OCI-LY1 (cell line): ENCODE data around the gene NEIL1.

Source experiments
- H2AFZ ChIP-seq: fragments of 200-600 bp; sonication (generic), shearing (Covaris generic); 2 replicates; pipeline ENCODE4 v1.6.0; 2014; ENCODE audit warnings: antibody characterized with exemption, mild to moderate bottlenecking, low read length
- H3F3A ChIP-seq: fragments of 200-600 bp; sonication (generic), shearing (Covaris generic); 2 replicates; pipeline ENCODE4 v1.6.0; 2014; ENCODE audit warnings: mild to moderate bottlenecking, antibody characterized with exemption, low read length, moderate library complexity; ENCODE audit not compliant: insufficient read depth
- H3K27ac ChIP-seq: fragments of 200-600 bp; sonication (generic); 2 replicates; pipeline ENCODE4 v1.5.1; 2014; ENCODE audit warnings: low read length, mixed run types, mild to moderate bottlenecking, low read depth; ENCODE audit not compliant: poor library complexity, severe bottlenecking
- H3K27me3 ChIP-seq: fragments of 200-600 bp; sonication (generic); 2 replicates; pipeline ENCODE4 v1.6.0; 2014; ENCODE audit warnings: antibody characterized with exemption, mild to moderate bottlenecking, low read length, moderate library complexity; ENCODE audit not compliant: insufficient read depth
- H3K36me3 ChIP-seq: fragments of 200-600 bp; sonication (generic); 2 replicates; pipeline ENCODE4 v1.6.1; 2014; ENCODE audit warnings: mild to moderate bottlenecking, antibody characterized with exemption, low read length, moderate library complexity, mixed read lengths; ENCODE audit not compliant: insufficient read depth
- H3K4me1 ChIP-seq: fragments of 200-600 bp; sonication (generic); 2 replicates; pipeline ENCODE4 v1.5.1; 2014; ENCODE audit warnings: mild to moderate bottlenecking, low read length, moderate library complexity; ENCODE audit not compliant: insufficient read depth, severe bottlenecking
- H3K4me2 ChIP-seq: fragments of 200-600 bp; sonication (generic), shearing (Covaris generic); 2 replicates; pipeline ENCODE4 v1.6.1; 2014; ENCODE audit warnings: low read length
- H3K4me3 ChIP-seq: fragments of 200-600 bp; sonication (generic); 2 replicates; pipeline ENCODE4 v1.5.1; 2014; ENCODE audit warnings: low read length, low read depth, mild to moderate bottlenecking, mixed read lengths; ENCODE audit not compliant: poor library complexity, severe bottlenecking
- H3K79me2 ChIP-seq: fragments of 200-600 bp; shearing (Covaris generic); 2 replicates; pipeline ENCODE4 v1.6.1; 2016; ENCODE audit warnings: mixed run types, low read length, mixed read lengths; ENCODE audit not compliant: insufficient read depth
- H3K9ac ChIP-seq: fragments of 200-600 bp; sonication (generic), shearing (Covaris generic); 2 replicates; pipeline ENCODE4 v1.6.1; 2014; ENCODE audit warnings: mild to moderate bottlenecking, low read length, mixed read lengths
- H3K9me2 ChIP-seq: fragments of 200-600 bp; sonication (generic), shearing (Covaris generic); 2 replicates; pipeline ENCODE4 v1.6.1; 2014; ENCODE audit warnings: low read depth, mild to moderate bottlenecking, low read length, mixed read lengths
- H3K9me3 ChIP-seq: fragments of 200-600 bp; shearing (Covaris generic); 2 replicates; pipeline ENCODE4 v1.6.1; 2014; ENCODE audit warnings: low read length, mixed read lengths
- H4K20me1 ChIP-seq: fragments of 200-600 bp; sonication (generic), shearing (Covaris generic); 2 replicates; pipeline ENCODE4 v1.6.0; 2016; ENCODE audit warnings: mild to moderate bottlenecking, low read length; ENCODE audit not compliant: insufficient read depth
- CTCF ChIP-seq: fragments of 200-600 bp; sonication (generic), shearing (Covaris generic); IDR thresholded peaks from 2 replicates; pipeline ENCODE4 v1.5.1; 2017; ENCODE audit warnings: mild to moderate bottlenecking, antibody characterized with exemption, low read length, moderate library complexity, mixed read lengths
- EZH2 ChIP-seq: fragments of 200-600 bp; sonication (generic), shearing (Covaris generic); IDR thresholded peaks from 2 replicates; pipeline ENCODE4 v1.8.0; 2017; ENCODE audit warnings: borderline replicate concordance, mixed run types, mild to moderate bottlenecking, antibody characterized with exemption, low read length, moderate library complexity, mixed read lengths

Gene NEIL1

GRCh38 chr15:75360856-75361255 is 14.0 kb downstream of the NEIL1 start:
- no peaks in the 10 kb centered on the region for H3K9me2 ChIP-seq
- no peak overlapping the region for H3K4me3 ChIP-seq
- no peaks in the 10 kb centered on the region for H3K4me1 ChIP-seq
- no peaks in the 10 kb centered on the region for H3K79me2 ChIP-seq
- peaks cover 5% of the 10 kb centered on the region; the same call in 1 of the 2 replicates for H3K36me3 ChIP-seq
- H3K9me3 ChIP-seq = no peaks in the 10 kb centered on the region
- no peak overlapping the region for H3K27ac ChIP-seq
- no peak overlapping the region for H2AFZ ChIP-seq
- TF ChIP-seq EZH2 (no peak), CTCF (no peak)
- no peaks in the 10 kb centered on the region for H3F3A ChIP-seq
- no peaks in the 10 kb centered on the region for H3K27me3 ChIP-seq
- no peak overlapping the region for H3K4me2 ChIP-seq
- no peak overlapping the region for H3K9ac ChIP-seq
- H4K20me1 ChIP-seq = no peaks in the 10 kb centered on the region

DNA sequence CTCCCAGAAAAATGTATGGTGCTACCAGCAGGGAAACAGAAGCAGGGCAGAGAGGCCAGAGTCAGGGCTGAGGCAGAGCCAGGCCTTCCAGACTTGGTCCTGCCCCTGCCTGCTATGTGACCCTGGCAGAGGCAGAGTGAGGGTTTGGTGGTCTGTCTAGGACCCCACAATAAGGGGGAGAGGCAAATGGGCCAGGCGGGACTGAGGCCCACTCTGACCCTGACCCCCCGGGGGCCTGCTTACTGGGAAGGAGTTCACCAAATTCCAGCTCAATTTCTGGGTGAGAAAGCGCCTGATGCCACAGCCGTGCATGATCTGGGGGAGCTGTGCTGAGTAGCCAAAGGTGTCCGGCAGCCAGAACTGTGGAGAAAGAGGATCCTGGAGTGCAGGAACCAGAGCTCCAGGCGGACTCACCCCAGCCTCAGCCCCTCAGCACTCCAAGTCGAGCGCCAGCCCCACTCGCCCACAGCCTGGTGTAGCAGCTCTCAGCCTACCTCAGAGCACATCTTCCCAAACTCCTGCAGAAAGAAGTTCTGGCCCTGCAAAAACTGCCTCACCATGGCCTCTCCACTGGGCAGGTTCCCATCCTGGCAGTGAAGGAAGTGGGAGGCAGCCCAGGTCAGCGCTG is 14.6 kb downstream of the NEIL1 start:
- Histone ChIP-seq H3F3A (no peaks in the 10 kb centered on the region), H2AFZ (no peak overlapping the region), H3K9ac (no peak overlapping the region), H3K4me1 (no peaks in the 10 kb centered on the region), H3K27me3 (no peaks in the 10 kb centered on the region), H3K27ac (no peak overlapping the region), H3K4me3 (no peak overlapping the region), H3K9me3 (no peaks in the 10 kb centered on the region), H3K36me3 (0 out of 2 replicates have a peak, but pooled peaks cover 5% of the 10 kb centered on the region), H3K4me2 (no peak overlapping the region), H4K20me1 (no peaks in the 10 kb centered on the region), H3K79me2 (no peaks in the 10 kb centered on the region), H3K9me2 (no peaks in the 10 kb centered on the region)
- TF ChIP-seq EZH2 (no peak), CTCF (no peak)

DNA sequence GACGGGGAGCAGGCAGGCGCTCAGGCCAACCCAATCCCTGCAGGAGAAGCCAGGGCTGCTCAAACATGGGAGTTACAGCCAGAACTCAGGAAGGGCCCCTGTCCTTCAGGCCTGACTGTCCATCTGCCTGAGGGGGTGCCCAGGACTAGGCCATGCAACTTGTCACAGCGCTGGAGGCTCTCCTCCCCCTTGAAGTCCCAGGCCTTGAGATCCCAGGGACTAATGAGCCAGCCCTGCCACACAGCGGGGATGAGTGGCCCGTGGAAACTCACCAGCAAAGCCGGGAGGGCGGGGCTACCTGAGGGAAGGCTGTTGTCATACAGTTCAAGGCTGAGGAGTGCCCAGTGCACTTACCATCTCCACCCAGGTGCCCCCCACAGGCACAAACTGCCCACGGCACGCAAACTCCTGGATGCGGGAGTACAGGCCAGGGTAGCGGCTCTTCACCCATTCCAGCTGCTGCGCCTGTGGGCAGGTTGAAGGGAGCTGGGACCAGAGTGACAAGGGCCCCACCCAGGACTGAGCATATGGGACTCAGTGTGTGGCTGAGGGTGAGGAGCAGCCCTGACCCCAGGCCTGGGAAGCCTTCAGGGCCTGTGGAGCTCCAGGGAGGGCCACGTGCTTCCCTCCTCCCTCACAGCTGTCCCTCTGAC is 15.3 kb downstream of the NEIL1 start:
- H2AFZ ChIP-seq = no peak overlapping the region
- H4K20me1 ChIP-seq = no peaks in the 10 kb centered on the region
- no peaks in the 10 kb centered on the region for H3K27me3 ChIP-seq
- no peak for TF ChIP-seq EZH2
- no peak for TF ChIP-seq CTCF
- no peaks in the 10 kb centered on the region for H3F3A ChIP-seq
- 0 out of 2 replicates have a peak, but pooled peaks cover 5% of the 10 kb centered on the region for H3K36me3 ChIP-seq
- H3K9me3 ChIP-seq = no peaks in the 10 kb centered on the region
- H3K9me2 ChIP-seq = no peaks in the 10 kb centered on the region
- peaks cover under 1% of the 10 kb centered on the region for H3K4me1 ChIP-seq
- H3K79me2 ChIP-seq = no peaks in the 10 kb centered on the region
- H3K9ac ChIP-seq = no peak overlapping the region
- no peak overlapping the region for H3K27ac ChIP-seq
- H3K4me3 ChIP-seq = no peak overlapping the region
- H3K4me2 ChIP-seq = no peak overlapping the region
